ENCODE measurements around the gene ENTR1. TPM values are rescaled to one million over a fixed set of nuclear protein-coding genes. Genes with fewer than 3 reads are reported as not detected.

ENTR1 gene
- total and polyA plus RNA-seq, 2 of the 13 experiments (the other 11 are each of a cell fraction or from before 2014, with no cell fraction given) = 70.1 to 76.4 TPM

DNA sequence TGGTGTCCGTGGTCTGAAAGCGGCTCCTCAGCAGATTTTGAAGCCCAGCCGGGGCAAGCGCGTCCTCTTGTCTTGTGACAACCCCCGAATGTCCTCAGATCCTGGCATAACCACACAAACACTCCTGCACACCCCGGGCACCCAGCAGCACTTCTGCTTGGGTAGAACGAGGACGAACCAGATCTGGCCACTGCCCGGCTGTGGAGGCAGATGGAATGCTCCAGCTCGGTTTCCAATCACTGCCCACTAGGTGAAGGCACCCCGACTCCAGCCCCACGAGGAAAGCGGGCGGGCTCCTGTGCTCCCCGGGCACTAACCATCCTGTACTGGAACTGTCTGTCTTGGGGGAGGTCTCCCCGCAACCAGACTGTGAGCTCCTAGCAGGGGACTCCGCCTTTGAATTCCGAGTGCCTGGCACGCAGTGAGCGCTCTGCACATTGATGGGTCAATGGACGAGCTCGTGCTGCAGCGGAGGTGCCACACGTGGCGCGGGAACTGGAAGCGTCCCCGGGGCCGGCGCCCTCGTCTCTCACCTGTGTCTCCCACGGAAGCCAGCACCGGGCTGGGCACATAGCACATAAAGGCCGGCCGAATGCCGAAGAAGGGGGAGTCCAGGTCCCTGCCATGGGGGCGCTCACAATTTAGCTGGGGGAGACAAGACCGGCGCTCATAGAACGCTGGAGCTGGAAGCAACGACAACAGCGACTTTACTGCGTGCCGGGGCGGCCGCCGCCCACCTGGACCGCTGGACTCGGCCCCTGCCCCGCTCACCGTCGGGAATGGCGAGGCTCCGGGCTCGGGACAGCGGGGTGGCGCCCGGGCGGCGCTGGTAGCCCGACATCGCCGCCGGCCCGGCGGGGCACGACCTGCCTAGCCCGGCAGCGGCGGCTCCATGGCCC lies 608 bp downstream of the ENTR1 start (continued):
- TF ChIP-seq, protein P1, sequence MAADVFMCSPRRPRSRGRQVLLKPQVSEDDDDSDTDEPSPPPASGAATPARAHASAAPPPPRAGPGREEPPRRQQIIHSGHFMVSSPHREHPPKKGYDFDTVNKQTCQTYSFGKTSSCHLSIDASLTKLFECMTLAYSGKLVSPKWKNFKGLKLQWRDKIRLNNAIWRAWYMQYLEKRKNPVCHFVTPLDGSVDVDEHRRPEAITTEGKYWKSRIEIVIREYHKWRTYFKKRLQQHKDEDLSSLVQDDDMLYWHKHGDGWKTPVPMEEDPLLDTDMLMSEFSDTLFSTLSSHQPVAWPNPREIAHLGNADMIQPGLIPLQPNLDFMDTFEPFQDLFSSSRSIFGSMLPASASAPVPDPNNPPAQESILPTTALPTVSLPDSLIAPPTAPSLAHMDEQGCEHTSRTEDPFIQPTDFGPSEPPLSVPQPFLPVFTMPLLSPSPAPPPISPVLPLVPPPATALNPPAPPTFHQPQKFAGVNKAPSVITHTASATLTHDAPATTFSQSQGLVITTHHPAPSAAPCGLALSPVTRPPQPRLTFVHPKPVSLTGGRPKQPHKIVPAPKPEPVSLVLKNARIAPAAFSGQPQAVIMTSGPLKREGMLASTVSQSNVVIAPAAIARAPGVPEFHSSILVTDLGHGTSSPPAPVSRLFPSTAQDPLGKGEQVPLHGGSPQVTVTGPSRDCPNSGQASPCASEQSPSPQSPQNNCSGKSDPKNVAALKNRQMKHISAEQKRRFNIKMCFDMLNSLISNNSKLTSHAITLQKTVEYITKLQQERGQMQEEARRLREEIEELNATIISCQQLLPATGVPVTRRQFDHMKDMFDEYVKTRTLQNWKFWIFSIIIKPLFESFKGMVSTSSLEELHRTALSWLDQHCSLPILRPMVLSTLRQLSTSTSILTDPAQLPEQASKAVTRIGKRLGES (CRISPR knock-in tag; IDR thresholded peaks at IDR 0.05; ENCODE audit: borderline replicate concordance) = peak; percentile 70; the same call in 1 of the 2 replicates
- TF ChIP-seq ZNF552 (CRISPR knock-in tag; IDR thresholded peaks at IDR 0.05; ENCODE audit: borderline replicate concordance) = peak; percentile 92
- TF ChIP-seq, protein P2, sequence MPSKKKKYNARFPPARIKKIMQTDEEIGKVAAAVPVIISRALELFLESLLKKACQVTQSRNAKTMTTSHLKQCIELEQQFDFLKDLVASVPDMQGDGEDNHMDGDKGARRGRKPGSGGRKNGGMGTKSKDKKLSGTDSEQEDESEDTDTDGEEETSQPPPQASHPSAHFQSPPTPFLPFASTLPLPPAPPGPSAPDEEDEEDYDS (CRISPR knock-in tag; IDR thresholded peaks at IDR 0.05) = no peak
- 0 out of 2 replicates have a peak, but pooled peaks have one; percentile 69 for TF ChIP-seq GTF3A (CRISPR knock-in tag; conservative IDR thresholded peaks at IDR 0.05)
- no peak for TF ChIP-seq ZNF205 (CRISPR knock-in tag; IDR thresholded peaks at IDR 0.05)
- TF ChIP-seq ZC3H4 (CRISPR knock-in tag; IDR thresholded peaks at IDR 0.05; ENCODE audit: borderline replicate concordance) = no peak
- TF ChIP-seq HIC2 (CRISPR knock-in tag; IDR thresholded peaks at IDR 0.05; ENCODE audit: low read depth) = peak; percentile 46; the same call in 1 of the 2 replicates
- no peak for TF ChIP-seq TOE1 (CRISPR knock-in tag; IDR thresholded peaks at IDR 0.05)
- TF ChIP-seq AKAP8 (CRISPR knock-in tag; IDR thresholded peaks at IDR 0.05) = no peak
- no peak for TF ChIP-seq SP140L (CRISPR knock-in tag; IDR thresholded peaks at IDR 0.05; ENCODE audit: borderline replicate concordance)
- no peak for TF ChIP-seq ZNF713 (CRISPR knock-in tag; IDR thresholded peaks at IDR 0.05)
- TF ChIP-seq JUN (CRISPR knock-in tag; IDR thresholded peaks at IDR 0.05) = no peak
- TF ChIP-seq ZSCAN21 (CRISPR knock-in tag; IDR thresholded peaks at IDR 0.05; ENCODE audit: borderline replicate concordance) = no peak
- peak; percentile 59; the same call in 1 of the 2 replicates for TF ChIP-seq ZNF879 (CRISPR knock-in tag; IDR thresholded peaks at IDR 0.05)
- TF ChIP-seq HNRNPL (IDR thresholded peaks at IDR 0.05; ENCODE audit: low read depth, low read length) = no peak
- no peak for TF ChIP-seq ZNF383 (CRISPR knock-in tag; IDR thresholded peaks at IDR 0.05; ENCODE audit: borderline replicate concordance)
- no peak for TF ChIP-seq ATRX (CRISPR knock-in tag; IDR thresholded peaks at IDR 0.05; ENCODE audit: borderline replicate concordance)
- peak; percentile 76 for TF ChIP-seq ZNF782 (CRISPR knock-in tag; IDR thresholded peaks at IDR 0.05; ENCODE audit: borderline replicate concordance)
- peak; percentile 76; the same call in 1 of the 2 replicates for TF ChIP-seq ZNF160 (CRISPR knock-in tag; IDR thresholded peaks at IDR 0.05)
- TF ChIP-seq MED8 (CRISPR knock-in tag; IDR thresholded peaks at IDR 0.05; ENCODE audit: insufficient replicate concordance) = no peak
- no peak; the same call in 1 of the 2 replicates for TF ChIP-seq ZNF558 (CRISPR knock-in tag; IDR thresholded peaks at IDR 0.05; ENCODE audit: borderline replicate concordance)
- no peak for TF ChIP-seq XBP1 (CRISPR knock-in tag; IDR thresholded peaks at IDR 0.05)
- TF ChIP-seq ERF (CRISPR knock-in tag; IDR thresholded peaks at IDR 0.05) = no peak
- TF ChIP-seq, protein P3, sequence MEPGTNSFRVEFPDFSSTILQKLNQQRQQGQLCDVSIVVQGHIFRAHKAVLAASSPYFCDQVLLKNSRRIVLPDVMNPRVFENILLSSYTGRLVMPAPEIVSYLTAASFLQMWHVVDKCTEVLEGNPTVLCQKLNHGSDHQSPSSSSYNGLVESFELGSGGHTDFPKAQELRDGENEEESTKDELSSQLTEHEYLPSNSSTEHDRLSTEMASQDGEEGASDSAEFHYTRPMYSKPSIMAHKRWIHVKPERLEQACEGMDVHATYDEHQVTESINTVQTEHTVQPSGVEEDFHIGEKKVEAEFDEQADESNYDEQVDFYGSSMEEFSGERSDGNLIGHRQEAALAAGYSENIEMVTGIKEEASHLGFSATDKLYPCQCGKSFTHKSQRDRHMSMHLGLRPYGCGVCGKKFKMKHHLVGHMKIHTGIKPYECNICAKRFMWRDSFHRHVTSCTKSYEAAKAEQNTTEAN (CRISPR knock-in tag; conservative IDR thresholded peaks at IDR 0.05) = peak; percentile 91

Measured in HepG2 (cell line).